ENCODE measurements around the gene ZNF324B.

ZNF324B gene

GRCh38 chr19:58477130-58477529 is 25.7 kb downstream of the ZNF324B start:
- Mint-ChIP-seq H3K4me3 (peak overlapping the region; percentile 91 to 96 (median 92)), H3K9me3 (no peaks in the 10 kb centered on the region), H3K4me1 (peaks cover 6% of the 10 kb centered on the region), H3K27ac (peak overlapping the region; percentile 84 to 97 (median 94)), H3K27me3 (ENCODE audit: low read depth) (no peaks in the 10 kb centered on the region), H3K36me3 (ENCODE audit: low read depth) (peaks cover 16% of the 10 kb centered on the region)
- no peak for TF ChIP-seq CTCF (IDR thresholded peaks at IDR 0.05; ENCODE audit: unreplicated experiment in 3 of 3)

DNA sequence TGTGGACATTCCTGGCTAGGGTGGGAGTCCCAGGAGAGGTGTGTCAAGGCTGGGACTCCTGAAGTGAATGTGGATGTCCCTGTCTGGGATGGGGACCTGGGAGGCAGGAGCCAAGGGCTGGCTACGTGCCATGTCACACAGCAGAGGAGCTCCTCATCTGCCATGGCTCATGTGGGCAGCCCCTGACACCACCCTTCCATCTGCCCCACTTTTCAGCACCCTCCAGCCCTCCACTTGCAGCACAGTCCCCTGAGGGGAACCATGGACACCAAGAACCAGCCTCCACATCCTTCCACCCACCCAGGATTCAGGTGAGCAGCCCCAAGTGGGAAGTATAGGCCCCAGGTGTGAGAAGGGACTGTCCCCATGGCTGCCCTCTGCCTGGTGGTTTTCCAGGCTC is 26.4 kb downstream of the ZNF324B start:
- Mint-ChIP-seq H3K27me3 (ENCODE audit: low read depth) (no peaks in the 10 kb centered on the region), H3K4me1 (peaks cover 6% of the 10 kb centered on the region), H3K4me3 (peak overlapping the region; percentile 60 to 67 (median 60)), H3K9me3 (no peaks in the 10 kb centered on the region), H3K36me3 (ENCODE audit: low read depth) (peaks cover 11% of the 10 kb centered on the region), H3K27ac (no peak overlapping the region)
- TF ChIP-seq CTCF (IDR thresholded peaks at IDR 0.05; ENCODE audit: unreplicated experiment in 3 of 3) = no peak

DNA sequence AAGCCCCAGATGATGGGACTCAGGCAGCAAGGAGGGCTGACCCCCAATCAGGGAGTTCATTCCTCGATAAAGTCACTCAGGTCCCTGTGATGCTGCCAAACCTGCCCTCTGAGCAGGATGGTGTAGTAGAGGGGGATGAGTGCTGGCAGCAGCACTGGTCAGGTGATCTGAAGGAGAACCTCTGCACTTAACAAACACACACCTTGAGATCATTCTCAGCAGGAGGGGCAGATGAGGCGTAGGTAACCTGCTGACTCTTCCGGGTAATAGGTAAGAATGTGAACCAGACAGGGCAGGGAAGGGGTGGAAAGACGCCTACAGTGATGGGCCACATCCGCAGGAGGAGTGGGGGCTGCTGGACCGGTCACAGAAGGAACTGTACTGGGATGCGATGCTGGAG is 27.9 kb downstream of the ZNF324B start:
- H3K27ac Mint-ChIP-seq = no peak overlapping the region
- peak overlapping the region; percentile 48 to 63 (median 53) for H3K4me3 Mint-ChIP-seq
- peaks cover 6% of the 10 kb centered on the region for H3K4me1 Mint-ChIP-seq
- TF ChIP-seq CTCF (IDR thresholded peaks at IDR 0.05; ENCODE audit: unreplicated experiment in 3 of 3) = no peak
- H3K27me3 Mint-ChIP-seq (ENCODE audit: low read depth) = no peaks in the 10 kb centered on the region
- no peaks in the 10 kb centered on the region for H3K9me3 Mint-ChIP-seq
- H3K36me3 Mint-ChIP-seq (ENCODE audit: low read depth) = peaks cover 9% of the 10 kb centered on the region

DNA sequence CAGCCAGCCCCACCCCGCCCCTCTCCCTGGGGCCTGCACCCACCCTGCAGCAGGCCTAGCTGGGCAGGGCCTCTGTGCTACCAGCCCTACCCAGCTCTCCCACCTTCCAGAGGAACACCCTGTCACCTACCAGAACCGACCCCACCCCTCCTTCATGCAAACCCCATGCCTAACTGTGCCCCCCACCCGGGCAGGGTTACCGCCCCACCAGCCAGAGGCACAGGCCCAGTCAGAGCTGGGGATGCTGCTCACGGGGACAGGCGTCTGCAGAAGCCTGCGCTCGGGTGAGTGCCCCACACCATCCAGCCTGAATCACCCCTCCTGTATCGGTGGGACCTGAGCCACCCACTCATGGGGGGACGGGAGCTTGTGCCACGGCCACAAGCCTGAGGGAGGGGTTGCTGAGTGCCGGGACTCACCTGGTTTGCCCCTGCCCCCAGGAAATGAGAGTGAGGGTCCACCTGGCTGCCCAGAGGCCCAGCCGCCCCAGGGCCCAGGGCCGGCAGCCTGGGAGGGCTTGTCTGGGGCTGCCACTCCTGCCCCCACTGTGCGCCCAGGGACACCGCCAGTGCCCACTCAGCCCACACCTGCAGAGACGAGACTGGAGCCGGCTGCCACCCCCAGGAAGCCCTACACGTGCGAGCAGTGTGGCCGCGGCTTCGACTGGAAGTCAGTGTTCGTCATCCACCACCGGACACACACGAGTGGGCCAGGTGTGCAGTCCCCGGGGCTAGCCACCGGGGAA is 28.5 kb downstream of the ZNF324B start:
- peaks cover 9% of the 10 kb centered on the region for H3K36me3 Mint-ChIP-seq (ENCODE audit: low read depth)
- H3K27ac Mint-ChIP-seq = no peak overlapping the region
- no peaks in the 10 kb centered on the region for H3K9me3 Mint-ChIP-seq
- H3K4me1 Mint-ChIP-seq = peaks cover 6% of the 10 kb centered on the region
- H3K27me3 Mint-ChIP-seq (ENCODE audit: low read depth) = no peaks in the 10 kb centered on the region
- no peak for TF ChIP-seq CTCF (IDR thresholded peaks at IDR 0.05; ENCODE audit: unreplicated experiment in 3 of 3)
- no peak overlapping the region for H3K4me3 Mint-ChIP-seq

DNA sequence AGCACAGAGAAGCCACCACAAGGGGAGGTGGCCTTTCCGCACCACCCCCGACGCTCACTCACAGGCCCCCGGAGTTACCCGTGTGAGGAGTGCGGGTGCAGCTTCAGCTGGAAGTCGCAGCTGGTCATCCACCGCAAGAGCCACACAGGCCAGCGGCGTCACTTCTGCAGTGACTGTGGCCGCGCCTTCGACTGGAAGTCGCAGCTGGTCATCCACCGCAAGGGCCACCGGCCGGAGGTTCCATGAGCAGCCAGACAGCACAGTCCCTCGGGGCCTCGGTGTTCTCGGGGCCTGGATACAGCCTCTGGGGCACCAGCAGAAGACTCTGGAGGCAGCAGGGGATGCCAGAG is 29.0 kb downstream of the ZNF324B start:
- Mint-ChIP-seq H3K9me3 (no peaks in the 10 kb centered on the region), H3K27me3 (ENCODE audit: low read depth) (no peaks in the 10 kb centered on the region), H3K4me3 (no peak overlapping the region), H3K27ac (no peak overlapping the region), H3K36me3 (ENCODE audit: low read depth) (peaks cover 9% of the 10 kb centered on the region), H3K4me1 (peaks cover 6% of the 10 kb centered on the region)
- no peak for TF ChIP-seq CTCF (IDR thresholded peaks at IDR 0.05; ENCODE audit: unreplicated experiment in 3 of 3)

GRCh38 chr19:58480831-58481230 is 29.4 kb downstream of the ZNF324B start:
- H3K27me3 Mint-ChIP-seq (ENCODE audit: low read depth) = no peaks in the 10 kb centered on the region
- TF ChIP-seq CTCF (IDR thresholded peaks at IDR 0.05; ENCODE audit: unreplicated experiment in 3 of 3) = no peak
- no peaks in the 10 kb centered on the region for H3K9me3 Mint-ChIP-seq
- H3K4me3 Mint-ChIP-seq = peak overlapping the region in 1 of 3 experiments; percentile 25
- peaks cover 6% of the 10 kb centered on the region for H3K4me1 Mint-ChIP-seq
- H3K27ac Mint-ChIP-seq = no peak overlapping the region
- peaks cover 9% of the 10 kb centered on the region for H3K36me3 Mint-ChIP-seq (ENCODE audit: low read depth)
